Rectal smooth muscle tissue (tissue), 1 donor: ENCODE results near the gene SYTL4.
A peak's percentile ranks its signal among the peaks of the same experiment; 100 is the strongest.
"Not testable (repeated sequence)": the region's sequence is repeated elsewhere in the genome, so short reads cannot be mapped to it uniquely, and the experiment has no call there.

ENCODE experiments used
- H3K27ac ChIP-seq: one replicate; pipeline ENCODE4 v1.7.0; 2013; ENCODE audit warnings: low read depth, low read length, inconsistent platforms
- H3K27me3 ChIP-seq: one replicate; pipeline ENCODE4 v1.7.0; 2013; ENCODE audit warnings: low read length; ENCODE audit not compliant: control insufficient read depth, insufficient read depth
- H3K36me3 ChIP-seq: one replicate; pipeline ENCODE4 v1.7.0; 2013; ENCODE audit warnings: low read length; ENCODE audit not compliant: control insufficient read depth, insufficient read depth
- H3K4me1 ChIP-seq: one replicate; pipeline ENCODE4 v1.7.0; 2013; ENCODE audit warnings: low read length; ENCODE audit not compliant: control insufficient read depth, insufficient read depth
- H3K4me3 ChIP-seq: one replicate; pipeline ENCODE4 v1.7.0; 2013; ENCODE audit warnings: low read length
- H3K9ac ChIP-seq: one replicate; pipeline ENCODE4 v1.7.0; 2013; ENCODE audit warnings: low read length

The SYTL4 gene

GRCh38 chrX:100731441-100732281, at the start of gene SYTL4:
TSS of gene SYTL4 (minus strand) at chrX:100732121. CDS start at chrX:100702037, 30,084 bp downstream.
- Histone ChIP-seq H3K27me3 (no peaks in the 10 kb centered on the region), H3K27ac (peak within 1 kb of the TSS; percentile 26), H3K36me3 (no peaks in the 10 kb centered on the region), H3K9ac (peak within 1 kb of the TSS; percentile 42), H3K4me3 (peak within 1 kb of the TSS; percentile 78), H3K4me1 (no peaks in the 10 kb centered on the region)

- H3K4me3 ChIP-seq, H3K36me3 ChIP-seq, H3K27ac ChIP-seq, H3K4me1 ChIP-seq, H3K27me3 ChIP-seq, H3K9ac ChIP-seq: not testable (repeated sequence)
These were observed 37.5 kb upstream of the SYTL4 start for GRCh38 chrX:100769439-100769838.

- no peaks in the 10 kb centered on the region for H3K4me1 ChIP-seq
These were observed 36.9 kb upstream of the SYTL4 start for GRCh38 chrX:100768679-100769338.

GRCh38 chrX:100750883-100751282, 19.0 kb upstream of the SYTL4 start:
- Histone ChIP-seq H3K9ac (no peak overlapping the region), H3K4me3 (no peak overlapping the region), H3K36me3 (no peaks in the 10 kb centered on the region), H3K27me3 (no peaks in the 10 kb centered on the region), H3K4me1 (peaks cover 4% of the 10 kb centered on the region), H3K27ac (no peak overlapping the region)

More at GRCh38 chrX:100768679-100769338, 36.9 kb upstream of the SYTL4 start:
- H3K27ac ChIP-seq: no peak overlapping the region
- H3K36me3 ChIP-seq: no peaks in the 10 kb centered on the region
- no peak overlapping the region for H3K4me3 ChIP-seq
- no peaks in the 10 kb centered on the region for H3K27me3 ChIP-seq
- H3K9ac ChIP-seq: no peak overlapping the region

GRCh38 chrX:100748108-100748507, 16.2 kb upstream of the SYTL4 start:
- Histone ChIP-seq H3K4me1 (peaks cover 4% of the 10 kb centered on the region), H3K27me3 (no peaks in the 10 kb centered on the region), H3K4me3 (no peak overlapping the region), H3K27ac (no peak overlapping the region), H3K36me3 (no peaks in the 10 kb centered on the region), H3K9ac (no peak overlapping the region)

- no peak overlapping the region for H3K9ac ChIP-seq
- no peak overlapping the region for H3K4me3 ChIP-seq
- H3K36me3 ChIP-seq: no peaks in the 10 kb centered on the region
- H3K27me3 ChIP-seq: no peaks in the 10 kb centered on the region
- H3K27ac ChIP-seq: no peak overlapping the region
- peaks cover 4% of the 10 kb centered on the region for H3K4me1 ChIP-seq
These were observed 15.8 kb upstream of the SYTL4 start for GRCh38 chrX:100747703-100748102.

GRCh38 chrX:100747090-100747489, 15.2 kb upstream of the SYTL4 start:
- H3K4me3 ChIP-seq: no peak overlapping the region
- H3K4me1 ChIP-seq: peaks cover 4% of the 10 kb centered on the region
- no peak overlapping the region for H3K9ac ChIP-seq
- peak overlapping the region; percentile 62 for H3K27ac ChIP-seq
- H3K27me3 ChIP-seq: no peaks in the 10 kb centered on the region
- H3K36me3 ChIP-seq: no peaks in the 10 kb centered on the region

- peak overlapping the region; percentile 68 for H3K27ac ChIP-seq
- no peak overlapping the region for H3K9ac ChIP-seq
- no peaks in the 10 kb centered on the region for H3K27me3 ChIP-seq
- no peak overlapping the region for H3K4me3 ChIP-seq
- peaks cover 4% of the 10 kb centered on the region for H3K4me1 ChIP-seq
- H3K36me3 ChIP-seq: no peaks in the 10 kb centered on the region
These were observed 14.1 kb upstream of the SYTL4 start for GRCh38 chrX:100745806-100746537.

- Histone ChIP-seq H3K9ac (no peak overlapping the region), H3K4me1 (peaks cover 4% of the 10 kb centered on the region), H3K27ac (peak overlapping the region; percentile 68), H3K4me3 (no peak overlapping the region), H3K27me3 (no peaks in the 10 kb centered on the region), H3K36me3 (no peaks in the 10 kb centered on the region)
These were observed 13.3 kb upstream of the SYTL4 start for GRCh38 chrX:100745205-100745604.

- Histone ChIP-seq H3K9ac (no peak overlapping the region), H3K27me3 (no peaks in the 10 kb centered on the region), H3K36me3 (no peaks in the 10 kb centered on the region), H3K27ac (no peak overlapping the region), H3K4me1 (peaks cover 4% of the 10 kb centered on the region), H3K4me3 (no peak overlapping the region)
These were observed 11.2 kb upstream of the SYTL4 start for GRCh38 chrX:100743009-100743607.

GRCh38 chrX:100724006-100724405, 7.9 kb downstream of the SYTL4 start:
- H3K4me1 ChIP-seq, H3K27me3 ChIP-seq, H3K4me3 ChIP-seq, H3K36me3 ChIP-seq, H3K9ac ChIP-seq, H3K27ac ChIP-seq: not testable (repeated sequence)

GRCh38 chrX:100721328-100721727, 10.6 kb downstream of the SYTL4 start:
- H3K4me1 ChIP-seq: no peaks in the 10 kb centered on the region
- no peak overlapping the region for H3K4me3 ChIP-seq
- H3K27ac ChIP-seq: no peak overlapping the region
- H3K27me3 ChIP-seq: no peaks in the 10 kb centered on the region
- H3K9ac ChIP-seq: no peak overlapping the region
- H3K36me3 ChIP-seq: no peaks in the 10 kb centered on the region
